ENCODE results near the gene VN1R5. TPM values are rescaled to one million over a fixed set of nuclear protein-coding genes. Genes with fewer than 3 reads are reported as not detected.

The VN1R5 gene
- total and polyA plus RNA-seq, 9 of the 15 experiments (the other 6 are each of a cell fraction or from before 2014, with no cell fraction given), result not detected

GRCh38 chr1:247210376-247211117 is 45.3 kb upstream of the VN1R5 start (continued):
- TF ChIP-seq RBM17 (IDR thresholded peaks at IDR 0.05; ENCODE audit: borderline replicate concordance, low read depth, low read length) (no peak), MLX (CRISPR knock-in tag; conservative IDR thresholded peaks at IDR 0.05) (0 out of 4 replicates have a peak, but pooled peaks of 1 of the 2 experiments have one; percentile 29), RERE (CRISPR knock-in tag; IDR thresholded peaks at IDR 0.05; ENCODE audit: borderline replicate concordance) (no peak), NELFE (IDR thresholded peaks at IDR 0.05; ENCODE audit: insufficient read depth, insufficient read length) (no peak), RCOR1 (IDR thresholded peaks at IDR 0.05; ENCODE audit: borderline replicate concordance in 1 of 2, low read depth in 2 of 2, low read length in 2 of 2) (peak in 1 of 2 experiments; percentile 60; a peak in 2 of 4 replicates), ZNF24 (IDR thresholded peaks at IDR 0.05) (no peak; the same call in 1 of the 2 replicates), ZNF232 (CRISPR knock-in tag; IDR thresholded peaks at IDR 0.05) (0 out of 2 replicates have a peak, but pooled peaks have one; percentile 50), SIN3A (IDR thresholded peaks at IDR 0.05; ENCODE audit: borderline replicate concordance in 2 of 2, control insufficient read depth in 1 of 2, low read depth in 2 of 2, low read length in 2 of 2) (peak; percentile 94 to 96; a peak in 3 of 4 replicates), MEIS2 (IDR thresholded peaks at IDR 0.05; ENCODE audit: partially characterized antibody) (peak; percentile 89), ZNF165 (CRISPR knock-in tag; IDR thresholded peaks at IDR 0.05; ENCODE audit: borderline replicate concordance) (no peak), ZFX (CRISPR knock-in tag; IDR thresholded peaks at IDR 0.05) (peak; percentile 97), ZNF282 (CRISPR knock-in tag; IDR thresholded peaks at IDR 0.05) (no peak), BCL6 (CRISPR knock-in tag; IDR thresholded peaks at IDR 0.05) (no peak), PTBP1 (IDR thresholded peaks at IDR 0.05; ENCODE audit: low read depth, low read length) (no peak), HNRNPL (IDR thresholded peaks at IDR 0.05; ENCODE audit: low read depth, low read length) (no peak), DIDO1 (tag; IDR thresholded peaks at IDR 0.05; ENCODE audit: low read depth) (no peak), HEY1 (CRISPR knock-in tag; IDR thresholded peaks at IDR 0.05; ENCODE audit: borderline replicate concordance) (no peak), DACH1 (IDR thresholded peaks at IDR 0.05; ENCODE audit: partially characterized antibody) (peak; percentile 54), PML (IDR thresholded peaks at IDR 0.05; ENCODE audit: low read length) (peak; percentile 87), NONO (IDR thresholded peaks at IDR 0.05; ENCODE audit: low read depth in 2 of 2, low read length in 1 of 2) (0 out of 4 replicates have a peak, but pooled peaks of 1 of the 2 experiments have one; percentile 19), NFIC (IDR thresholded peaks at IDR 0.05) (peak; percentile 46), ZNF384 (IDR thresholded peaks at IDR 0.05; ENCODE audit: low read depth, low read length) (no peak), ARNT (IDR thresholded peaks at IDR 0.05) (no peak)

All from K562 (cell line).